GM04504 (cell line): Measurements from ENCODE around the gene SPEF1.

ENCODE experiments used
- DNase-seq: peaks from one replicate; pipeline ENCODE4 v3.0.0-alpha.2; 2012; ENCODE audit warnings: low read depth

The SPEF1 gene

GRCh38 chr20:3765171-3765882, 15.9 kb downstream of the SPEF1 start:
- DNase-seq, result no peak

DNA sequence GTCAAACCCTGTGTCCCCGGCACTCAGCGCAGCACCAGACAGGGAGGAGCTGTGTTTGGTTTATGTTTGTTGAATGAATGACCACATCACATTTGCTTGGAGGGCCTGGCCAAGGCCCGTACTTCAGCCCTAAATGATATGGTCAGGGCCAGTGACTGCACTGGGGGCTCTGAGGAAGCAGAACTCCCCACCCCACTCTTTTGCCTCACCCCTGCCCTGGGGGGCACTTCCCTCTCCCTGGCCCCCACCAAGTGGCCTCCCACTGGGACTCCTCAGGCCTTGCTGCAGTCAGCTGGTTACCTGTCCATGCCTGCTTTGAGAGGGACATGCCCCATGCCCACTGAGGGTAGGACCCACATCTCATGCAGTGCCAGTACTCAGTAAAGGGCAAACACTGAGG, 16.6 kb downstream of the SPEF1 start:
- no peak for DNase-seq

DNA sequence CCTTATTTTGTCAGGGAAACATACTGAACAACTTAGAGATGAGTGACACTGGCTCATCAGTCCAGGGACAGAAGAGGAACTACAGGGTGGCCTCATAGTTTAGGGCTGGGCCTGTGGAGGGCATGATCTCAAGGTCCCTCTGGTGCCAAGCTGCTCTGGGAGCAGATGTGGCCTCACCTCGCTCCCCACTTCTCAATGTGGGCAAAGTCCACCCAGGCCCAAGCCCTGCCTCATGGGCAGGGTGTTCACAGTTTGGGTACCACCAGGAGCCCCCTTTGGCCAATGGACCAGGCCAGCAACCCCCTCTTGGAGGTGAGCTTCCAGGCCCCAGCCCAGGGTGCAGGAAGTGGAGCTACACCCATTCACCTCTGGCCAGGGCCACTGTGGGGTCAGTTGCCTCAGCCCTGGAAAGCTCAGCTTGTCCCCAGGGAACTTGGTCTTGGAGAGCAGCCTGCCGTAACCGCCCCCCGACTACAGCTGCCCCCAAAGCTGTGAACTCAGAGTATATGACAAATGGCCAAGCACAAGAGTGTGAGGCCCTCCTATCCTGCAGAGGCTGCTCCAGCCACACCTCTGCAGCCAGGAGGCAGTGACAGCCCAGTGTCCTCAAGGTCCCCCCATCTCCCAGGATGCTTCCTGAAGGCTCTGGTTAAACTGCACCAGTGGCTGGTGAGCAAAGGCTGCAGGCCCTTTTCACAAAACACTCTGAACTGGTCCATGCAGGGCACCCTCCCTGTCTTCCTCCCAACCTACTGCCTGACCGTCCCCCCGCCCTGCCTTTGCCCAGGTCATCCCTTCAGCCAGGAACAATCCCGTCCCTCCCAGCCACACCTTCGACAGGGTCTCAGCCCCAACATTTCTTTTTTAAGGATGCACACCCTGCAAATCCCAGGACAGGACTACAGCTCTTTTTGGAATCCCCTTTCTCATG, 17.3 kb downstream of the SPEF1 start:
- no peak for DNase-seq

GRCh38 chr20:3760655-3761348, 20.4 kb downstream of the SPEF1 start:
- no peak for DNase-seq

DNA sequence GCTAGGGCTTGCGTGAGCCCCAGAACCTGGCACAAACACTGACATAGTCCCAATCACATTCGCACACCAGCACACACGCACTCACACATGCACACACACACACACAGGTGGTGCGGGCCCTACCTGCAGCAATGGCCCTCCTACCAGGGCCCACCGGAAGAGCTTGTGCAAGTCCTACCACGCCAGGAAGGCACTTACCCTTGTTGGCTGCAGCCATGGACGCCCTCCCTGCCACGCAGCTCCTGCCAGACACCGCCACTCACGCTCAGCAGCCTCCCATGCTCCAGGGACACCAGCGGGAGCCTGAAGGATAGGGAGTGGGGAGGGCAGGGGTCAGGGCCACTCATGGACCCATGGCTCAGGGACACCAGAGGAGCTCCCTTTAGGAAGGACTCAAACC, 21.4 kb downstream of the SPEF1 start:
- no peak for DNase-seq

DNA sequence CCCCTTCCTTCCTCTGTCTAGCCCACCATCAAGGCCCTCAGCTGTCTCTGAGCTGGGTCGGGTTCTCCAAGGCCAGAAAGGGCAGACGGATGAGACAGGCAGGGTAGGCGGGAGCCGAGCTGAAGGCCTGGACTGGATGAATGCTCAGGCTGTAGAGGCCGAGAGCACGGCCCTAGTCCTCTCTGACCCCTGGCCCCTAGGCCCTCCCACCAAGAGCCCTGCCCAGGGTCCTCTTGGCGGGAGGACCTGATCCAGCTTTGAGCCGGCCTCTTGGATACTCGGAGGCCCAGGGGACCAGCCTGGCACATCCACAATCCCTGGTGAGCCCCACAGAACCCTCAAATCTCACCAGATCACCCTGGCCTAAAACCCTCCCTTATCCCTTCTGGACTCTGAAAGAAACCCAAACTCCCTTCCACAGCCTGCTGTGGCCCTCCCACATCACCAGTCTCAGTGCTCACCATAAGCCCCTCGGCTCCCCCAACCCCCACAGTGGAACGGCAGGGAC, 21.9 kb downstream of the SPEF1 start:
- DNase-seq, result no peak

- no peak for DNase-seq
These were observed 22.7 kb downstream of the SPEF1 start for GRCh38 chr20:3758566-3758965.

GRCh38 chr20:3757268-3757667, 24.0 kb downstream of the SPEF1 start:
- no peak for DNase-seq

DNA sequence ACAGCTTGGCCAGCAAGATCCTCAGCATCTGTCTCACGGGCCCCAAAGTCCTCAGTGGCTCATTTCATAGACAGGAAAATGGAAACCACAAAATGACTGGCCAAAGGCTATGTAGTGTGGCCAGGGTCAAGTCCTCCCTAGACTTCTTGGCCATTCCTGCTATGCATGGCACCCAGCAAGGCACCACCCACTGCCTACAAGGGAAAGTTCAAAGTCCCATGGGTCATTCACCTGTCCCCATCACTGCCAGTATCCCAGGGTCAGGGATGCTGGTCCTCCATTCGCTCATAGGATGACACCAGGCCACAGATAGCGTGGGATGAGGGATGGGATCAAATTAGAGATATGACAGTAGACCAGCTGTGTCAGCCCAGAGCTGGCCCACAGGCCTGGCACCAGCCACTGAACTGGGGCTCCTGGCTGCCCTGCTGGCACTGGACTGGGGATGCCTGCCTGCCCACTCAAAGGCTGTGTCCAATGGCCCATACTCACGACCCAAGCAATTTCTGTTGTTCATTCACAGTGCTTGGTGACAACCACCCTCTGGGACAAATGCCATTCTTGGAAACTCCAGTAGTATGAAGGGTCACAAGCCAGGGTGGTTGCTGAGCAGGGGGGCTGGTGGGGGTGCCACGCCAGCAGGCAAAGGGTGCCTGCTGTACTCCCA, 25.3 kb downstream of the SPEF1 start:
- no peak for DNase-seq

- no peak for DNase-seq
These were observed 26.0 kb downstream of the SPEF1 start for GRCh38 chr20:3755269-3755668.

- no peak for DNase-seq
These were observed 27.0 kb downstream of the SPEF1 start for GRCh38 chr20:3754276-3754630.

GRCh38 chr20:3753501-3754275, 27.6 kb downstream of the SPEF1 start:
- DNase-seq, result no peak

GRCh38 chr20:3753098-3753497, 28.1 kb downstream of the SPEF1 start:
- DNase-seq, result peak; percentile 44

- DNase-seq, result no peak
These were observed 28.9 kb downstream of the SPEF1 start for GRCh38 chr20:3752386-3752759.

DNA sequence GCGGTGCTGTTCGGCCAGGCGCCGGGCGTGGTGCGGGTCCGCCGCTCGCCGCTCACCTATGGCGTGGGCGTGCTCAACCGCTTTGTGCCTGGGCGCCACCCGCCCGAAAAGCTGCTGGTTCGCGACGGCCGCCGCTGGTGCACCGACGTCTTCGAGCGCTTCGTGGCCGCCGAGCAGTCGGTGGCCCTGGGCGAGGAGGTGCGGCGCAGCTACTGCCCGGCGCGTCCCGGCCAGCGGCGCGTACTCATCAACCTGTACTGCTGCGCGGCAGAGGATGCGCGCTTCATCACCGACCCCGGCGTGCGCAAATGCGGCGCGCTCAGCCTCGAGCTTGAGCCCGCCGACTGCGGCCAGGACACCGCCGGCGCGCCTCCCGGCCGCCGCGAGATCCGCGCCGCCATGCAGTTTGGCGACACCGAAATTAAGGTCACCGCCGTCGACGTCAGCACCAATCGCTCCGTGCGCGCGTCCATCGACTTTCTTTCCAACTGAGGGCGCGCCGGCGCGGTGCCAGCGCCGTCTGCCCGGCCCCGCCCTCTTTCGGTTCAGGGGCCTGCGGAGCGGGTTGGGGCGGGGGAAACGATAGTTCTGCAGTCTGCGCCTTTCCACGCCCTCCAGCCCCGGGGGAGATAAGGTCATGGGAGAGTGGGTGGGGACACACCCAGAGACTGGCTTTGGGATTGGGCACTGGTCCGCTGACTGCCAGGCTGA, 29.4 kb downstream of the SPEF1 start:
- no peak for DNase-seq

GRCh38 chr20:3751305-3751674, 30.0 kb downstream of the SPEF1 start:
- DNase-seq, result no peak

- DNase-seq, result no peak
These were observed 31.3 kb downstream of the SPEF1 start for GRCh38 chr20:3749689-3750531.

- DNase-seq, result no peak
These were observed 32.1 kb downstream of the SPEF1 start for GRCh38 chr20:3749087-3749688.

DNA sequence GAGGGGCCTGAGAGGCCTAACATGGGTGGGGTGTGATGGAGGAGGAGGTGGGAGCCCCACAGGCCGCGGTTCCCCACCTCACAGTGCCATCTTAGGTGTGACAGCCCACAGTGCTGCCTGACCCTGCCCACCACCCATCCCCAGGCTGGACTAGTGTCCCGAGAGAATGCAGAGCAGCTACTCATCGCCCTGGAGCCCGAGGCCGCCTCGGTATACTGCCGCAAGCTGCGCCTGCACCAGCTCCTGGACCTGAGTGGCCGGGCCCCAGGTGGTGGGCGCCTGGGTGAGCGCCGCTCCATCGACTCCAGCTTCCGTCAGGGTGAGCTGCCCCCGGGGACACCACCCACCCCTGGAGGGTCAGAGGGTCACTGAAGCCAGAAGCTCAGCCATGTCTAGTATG, 33.2 kb downstream of the SPEF1 start:
- no peak for DNase-seq
